ENCODE data around the gene RANGAP1. TPM values are rescaled to one million over a fixed set of nuclear protein-coding genes. Genes with fewer than 3 reads are reported as not detected.

Gene RANGAP1
- polyA plus RNA-seq, 1 donor (not counting 4 experiments of a cell fraction or from before 2014, with no cell fraction given): 85.9 TPM

DNA sequence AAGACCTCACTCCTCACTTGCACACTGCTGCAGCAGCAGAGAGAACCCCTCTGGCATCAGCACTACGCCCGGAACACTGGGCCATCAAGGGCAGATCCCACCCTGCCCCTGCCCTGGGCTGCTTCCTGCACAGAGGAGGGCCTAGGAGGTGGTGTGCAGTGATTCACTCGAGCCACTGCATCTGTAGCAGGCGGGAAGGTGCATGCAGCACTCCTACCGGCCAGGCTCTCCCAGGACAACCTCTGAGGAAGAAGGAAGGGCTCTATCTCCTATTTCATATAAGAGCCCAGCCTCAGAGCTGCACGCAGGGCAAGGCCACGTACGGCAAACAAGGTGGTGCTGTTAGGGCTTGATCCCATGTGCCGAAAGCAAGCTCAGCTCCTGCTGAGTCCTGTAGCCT lies 14.2 kb downstream of the RANGAP1 start:
- Histone ChIP-seq H4K20me1 (ENCODE audit: control insufficient read depth, extremely low read depth, insufficient read depth, low read length) (peaks cover 2% of the 10 kb centered on the region), H3K9me1 (ENCODE audit: control insufficient read depth, extremely low read depth, insufficient read depth, low read length) (no peaks in the 10 kb centered on the region), H3K4me1 (ENCODE audit: control insufficient read depth, extremely low read depth, insufficient read depth, low read length) (peaks cover 37% of the 10 kb centered on the region), H3K36me3 (ENCODE audit: control insufficient read depth in 2 of 2, extremely low read depth in 1 of 2, insufficient read depth in 2 of 2, low read length in 2 of 2) (peaks cover 39 to 48% of the 10 kb centered on the region in 2 experiments), H3K27ac (ENCODE audit: control insufficient read depth, insufficient read depth, low read length) (peak overlapping the region; percentile 84), H3K9me3 (ENCODE audit: control insufficient read depth, low read depth, low read length) (no peaks in the 10 kb centered on the region), H3K4me2 (ENCODE audit: control insufficient read depth, extremely low read depth, insufficient read depth, low read depth, low read length) (peak overlapping the region; percentile 25), H3K79me2 (ENCODE audit: control insufficient read depth, insufficient read depth, low read length) (peaks cover 48% of the 10 kb centered on the region), H2AFZ (ENCODE audit: control insufficient read depth, low read length) (no peak overlapping the region), H3K9ac (ENCODE audit: control insufficient read depth, extremely low read depth, insufficient read depth, low read length) (peak overlapping the region; percentile 38), H3K4me3 (ENCODE audit: control insufficient read depth in 2 of 3, extremely low read depth in 1 of 3, insufficient read depth in 2 of 3, low read depth in 1 of 3, low read length in 3 of 3) (no peak overlapping the region), H3K27me3 (ENCODE audit: control insufficient read depth, extremely low read depth, insufficient read depth, low read length) (no peaks in the 10 kb centered on the region)
- dilution Hi-C loops (cut with MboI; ENCODE audit: extremely low pct_ligation_motif_present, low sequenced_read_pairs): no loop called here
- DNase-seq (ENCODE audit: low read depth, low spot score) (peak; percentile 32), FAIRE-seq (no peak)
- TF ChIP-seq, protein P1, sequence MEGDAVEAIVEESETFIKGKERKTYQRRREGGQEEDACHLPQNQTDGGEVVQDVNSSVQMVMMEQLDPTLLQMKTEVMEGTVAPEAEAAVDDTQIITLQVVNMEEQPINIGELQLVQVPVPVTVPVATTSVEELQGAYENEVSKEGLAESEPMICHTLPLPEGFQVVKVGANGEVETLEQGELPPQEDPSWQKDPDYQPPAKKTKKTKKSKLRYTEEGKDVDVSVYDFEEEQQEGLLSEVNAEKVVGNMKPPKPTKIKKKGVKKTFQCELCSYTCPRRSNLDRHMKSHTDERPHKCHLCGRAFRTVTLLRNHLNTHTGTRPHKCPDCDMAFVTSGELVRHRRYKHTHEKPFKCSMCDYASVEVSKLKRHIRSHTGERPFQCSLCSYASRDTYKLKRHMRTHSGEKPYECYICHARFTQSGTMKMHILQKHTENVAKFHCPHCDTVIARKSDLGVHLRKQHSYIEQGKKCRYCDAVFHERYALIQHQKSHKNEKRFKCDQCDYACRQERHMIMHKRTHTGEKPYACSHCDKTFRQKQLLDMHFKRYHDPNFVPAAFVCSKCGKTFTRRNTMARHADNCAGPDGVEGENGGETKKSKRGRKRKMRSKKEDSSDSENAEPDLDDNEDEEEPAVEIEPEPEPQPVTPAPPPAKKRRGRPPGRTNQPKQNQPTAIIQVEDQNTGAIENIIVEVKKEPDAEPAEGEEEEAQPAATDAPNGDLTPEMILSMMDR (optimal IDR thresholded peaks at IDR 0.05 in 1 of 3, IDR thresholded peaks at IDR 0.05 in 1 of 3, conservative IDR thresholded peaks at IDR 0.05 in 1 of 3; ENCODE audit: extremely low read depth in 1 of 3, insufficient read depth in 2 of 3, low read length in 3 of 3): peak; percentile 51 to 64 (median 52)
- TF ChIP-seq EZH2 (IDR thresholded peaks at IDR 0.05; ENCODE audit: low read length): no peak

DNA sequence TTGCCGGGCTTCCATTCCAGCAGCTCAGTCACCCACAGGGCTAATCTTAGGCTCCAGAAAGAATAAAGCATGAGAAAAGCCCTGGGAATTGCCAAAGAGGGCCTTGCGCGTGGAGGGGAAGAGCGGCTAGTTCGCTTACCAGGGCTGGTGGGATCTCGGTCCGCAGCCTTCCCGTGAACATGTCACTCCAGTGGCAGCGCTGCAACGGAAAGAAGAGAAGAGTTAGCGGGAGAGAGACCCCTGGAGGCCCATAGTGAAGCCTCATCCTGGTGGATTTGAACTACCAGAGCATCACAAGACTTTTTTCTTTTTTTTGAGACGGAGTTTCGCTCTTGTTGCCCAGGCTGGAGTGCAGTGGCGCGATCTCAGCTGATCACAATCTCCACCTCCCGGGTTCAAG lies 18.0 kb downstream of the RANGAP1 start:
- no peak for TF ChIP-seq EZH2 (IDR thresholded peaks at IDR 0.05; ENCODE audit: low read length)
- TF ChIP-seq, protein P1 (optimal IDR thresholded peaks at IDR 0.05 in 1 of 3, IDR thresholded peaks at IDR 0.05 in 1 of 3, conservative IDR thresholded peaks at IDR 0.05 in 1 of 3; ENCODE audit: extremely low read depth in 1 of 3, insufficient read depth in 2 of 3, low read length in 3 of 3): no peak
- H3K36me3 ChIP-seq (ENCODE audit: control insufficient read depth in 2 of 2, extremely low read depth in 1 of 2, insufficient read depth in 2 of 2, low read length in 2 of 2): peaks cover 52 to 58% of the 10 kb centered on the region in 2 experiments
- FAIRE-seq: no peak

More for the DNA sequence above, 18.0 kb downstream of the RANGAP1 start:
- Histone ChIP-seq H3K4me1 (ENCODE audit: control insufficient read depth, extremely low read depth, insufficient read depth, low read length) (peaks cover 14% of the 10 kb centered on the region), H3K27ac (ENCODE audit: control insufficient read depth, insufficient read depth, low read length) (no peak overlapping the region), H3K9ac (ENCODE audit: control insufficient read depth, extremely low read depth, insufficient read depth, low read length) (no peak overlapping the region), H3K4me2 (ENCODE audit: control insufficient read depth, extremely low read depth, insufficient read depth, low read depth, low read length) (no peak overlapping the region), H4K20me1 (ENCODE audit: control insufficient read depth, extremely low read depth, insufficient read depth, low read length) (peaks cover 5% of the 10 kb centered on the region), H3K9me3 (ENCODE audit: control insufficient read depth, low read depth, low read length) (no peaks in the 10 kb centered on the region), H3K27me3 (ENCODE audit: control insufficient read depth, extremely low read depth, insufficient read depth, low read length) (no peaks in the 10 kb centered on the region), H3K9me1 (ENCODE audit: control insufficient read depth, extremely low read depth, insufficient read depth, low read length) (peaks cover 4% of the 10 kb centered on the region), H2AFZ (ENCODE audit: control insufficient read depth, low read length) (no peak overlapping the region), H3K4me3 (ENCODE audit: control insufficient read depth in 2 of 3, extremely low read depth in 1 of 3, insufficient read depth in 2 of 3, low read depth in 1 of 3, low read length in 3 of 3) (no peak overlapping the region), H3K79me2 (ENCODE audit: control insufficient read depth, insufficient read depth, low read length) (peaks cover 58% of the 10 kb centered on the region)
- DNase-seq (ENCODE audit: low read depth, low spot score): no peak
- dilution Hi-C loops (cut with MboI; ENCODE audit: extremely low pct_ligation_motif_present, low sequenced_read_pairs): no loop called here
